Endodermal cell (in vitro differentiated cells): ENCODE results near the gene AP4B1. TPM values are rescaled to one million over a fixed set of nuclear protein-coding genes. Genes with fewer than 3 reads are reported as not detected.

Experiments
- DNase-seq: peaks from one replicate; pipeline ENCODE4 v3.0.0-alpha.2; 2017
- H3K27ac ChIP-seq: 2 replicates; pipeline ENCODE4 v1.5.1; 2013; ENCODE audit warnings: mild to moderate bottlenecking, low read depth, low read length, moderate library complexity
- H3K27me3 ChIP-seq: 2 replicates; pipeline ENCODE4 v1.6.1; 2013; ENCODE audit warnings: mild to moderate bottlenecking, low read length, moderate library complexity; ENCODE audit not compliant: insufficient read depth, control insufficient read depth, poor library complexity, severe bottlenecking
- H3K36me3 ChIP-seq: 2 replicates; pipeline ENCODE4 v1.7.0; 2013; ENCODE audit warnings: mild to moderate bottlenecking, low read length, moderate library complexity; ENCODE audit not compliant: control insufficient read depth, insufficient read depth
- H3K4me1 ChIP-seq: one replicate; pipeline ENCODE4 v1.7.0; 2013; ENCODE audit warnings: low read length; ENCODE audit not compliant: control insufficient read depth, insufficient read depth
- H3K4me3 ChIP-seq: 2 replicates; pipeline ENCODE4 v1.5.1; 2013; ENCODE audit warnings: mild to moderate bottlenecking, low read length, moderate library complexity
- H3K9ac ChIP-seq: 2 replicates; pipeline ENCODE4 v1.6.1; 2013; ENCODE audit warnings: mild to moderate bottlenecking, low read length, moderate library complexity; ENCODE audit not compliant: poor library complexity, severe bottlenecking; ENCODE audit errors: extremely low read depth
- H3K9me3 ChIP-seq: 2 replicates; pipeline ENCODE4 v1.6.1; 2013; ENCODE audit warnings: mild to moderate bottlenecking, low read length, moderate library complexity; ENCODE audit not compliant: control insufficient read depth
- H3K27ac Mint-ChIP-seq: 2 replicates; pipeline ENCODE4 v1.8.0; 2020; ENCODE audit warnings: mixed read lengths
- H3K27me3 Mint-ChIP-seq: 2 replicates; pipeline ENCODE4 v1.8.0; 2021; ENCODE audit warnings: mild to moderate bottlenecking, mixed read lengths; ENCODE audit not compliant: insufficient read depth
- H3K36me3 Mint-ChIP-seq: 2 replicates; pipeline ENCODE4 v1.8.0; 2020; ENCODE audit warnings: low read depth, mixed read lengths
- H3K4me1 Mint-ChIP-seq: 2 replicates; pipeline ENCODE4 v1.8.0; 2020; ENCODE audit warnings: mixed read lengths
- H3K4me3 Mint-ChIP-seq: 2 replicates; pipeline ENCODE4 v1.8.0; 2020; ENCODE audit warnings: mild to moderate bottlenecking, moderate library complexity, mixed read lengths
- H3K9me3 Mint-ChIP-seq: 2 replicates; pipeline ENCODE4 v1.8.0; 2020; ENCODE audit warnings: mild to moderate bottlenecking, mixed read lengths
- CTCF ChIP-seq: fragments of 200-600 bp; sonication (generic); conservative IDR thresholded peaks from 2 replicates; pipeline ENCODE4 v1.5.0; 2021; ENCODE audit warnings: antibody characterized with exemption, mild to moderate bottlenecking
- WGBS, 2 experiments: methylation state at CpG; one replicate each; pipeline versions ENCODE4 v1.1.5 to v1.1.7; 2013; ENCODE audit warnings: missing lambda C conversion rate in 2 of 2, mixed read lengths in 1 of 2; ENCODE audit not compliant: insufficient coverage in 1 of 2, insufficient read length in 1 of 2; 5-methylcytosine and 5-hydroxymethylcytosine counted together
- total RNA-seq, 2 donors: library from RNA; stranded (reverse); fragmentation: NEBNext Ultra II Directional in 1 of 2; extraction: Animal tissue kit (Norgen Biotek cat#: 25700) in 1 of 2; gene quantifications; 2 replicates in 1 of 2; 3 replicates in 1 of 2; pipeline ENCODE4 v1.2.1, GENCODE V29; 2021

AP4B1 gene
- total RNA-seq, 2 donors from 2014 or later = 9.6 to 14.7 TPM

DNA sequence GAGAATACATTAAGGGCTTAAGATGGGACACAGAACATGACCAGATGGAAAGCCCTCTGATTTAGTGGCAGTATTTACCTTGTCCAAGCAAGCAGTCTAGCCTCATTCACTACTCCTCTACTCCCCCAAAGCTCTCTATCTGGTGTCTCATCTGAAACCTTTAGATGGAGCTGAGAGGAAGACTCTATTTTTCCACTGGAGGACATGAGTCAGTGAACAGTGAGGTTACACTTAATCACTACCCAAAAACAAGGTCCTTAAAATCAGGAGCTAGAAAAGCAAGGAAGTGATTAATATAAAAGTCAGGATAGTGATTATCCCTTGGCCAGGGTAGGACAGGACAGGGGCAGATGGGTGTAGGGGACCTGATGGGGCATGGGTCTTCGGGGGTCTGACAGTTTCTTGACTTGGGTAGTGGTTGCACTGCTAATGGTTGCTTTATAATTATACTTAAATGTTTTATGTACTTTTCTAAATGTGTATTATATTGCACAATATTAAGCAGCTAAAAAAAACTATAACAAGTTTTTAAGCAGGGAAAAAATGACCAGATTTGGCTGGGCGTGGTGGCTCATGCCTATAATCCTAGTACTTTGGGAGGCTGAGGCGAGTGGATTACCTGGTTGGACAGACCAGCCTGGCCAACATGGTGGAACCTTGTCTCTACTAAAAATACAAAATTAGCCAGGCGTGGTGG, 36.1 kb downstream of the AP4B1 start:
- no peaks in the 10 kb centered on the region for H3K36me3 ChIP-seq
- TF ChIP-seq CTCF = no peak
- DNase-seq = no peak
- H3K27ac ChIP-seq = no peak overlapping the region
- WGBS, 2 experiments = 81 to 91% methylated on average over 3 to 4 of the region's 4 CpGs
- Mint-ChIP-seq H3K4me1 (no peaks in the 10 kb centered on the region), H3K9me3 (no peaks in the 10 kb centered on the region), H3K36me3 (no peaks in the 10 kb centered on the region), H3K27me3 (no peaks in the 10 kb centered on the region), H3K27ac (no peak overlapping the region), H3K4me3 (no peak overlapping the region)
- H3K4me3 ChIP-seq = no peak overlapping the region
- H3K27me3 ChIP-seq = no peaks in the 10 kb centered on the region
- no peak overlapping the region for H3K9ac ChIP-seq
- no peaks in the 10 kb centered on the region for H3K4me1 ChIP-seq
- no peaks in the 10 kb centered on the region for H3K9me3 ChIP-seq

- Mint-ChIP-seq H3K4me3 (no peak overlapping the region), H3K4me1 (no peaks in the 10 kb centered on the region), H3K36me3 (no peaks in the 10 kb centered on the region), H3K9me3 (no peaks in the 10 kb centered on the region), H3K27ac (no peak overlapping the region), H3K27me3 (no peaks in the 10 kb centered on the region)
- Histone ChIP-seq H3K27me3 (no peaks in the 10 kb centered on the region), H3K4me3 (no peak overlapping the region), H3K9me3 (no peaks in the 10 kb centered on the region), H3K36me3 (no peaks in the 10 kb centered on the region), H3K4me1 (no peaks in the 10 kb centered on the region), H3K9ac (no peak overlapping the region), H3K27ac (no peak overlapping the region)
- 96 to 100% methylated on average over 1 to 5 of the region's 5 CpGs for WGBS, 2 experiments
- no peak for DNase-seq
- TF ChIP-seq CTCF = no peak
Measured at GRCh38 chr1:113861641-113862040, 43.0 kb downstream of the AP4B1 start.

GRCh38 chr1:113860891-113861290, 43.7 kb downstream of the AP4B1 start:
- no peak for TF ChIP-seq CTCF
- no peaks in the 10 kb centered on the region for H3K9me3 Mint-ChIP-seq
- no peak overlapping the region for H3K4me3 Mint-ChIP-seq
- no peaks in the 10 kb centered on the region for H3K27me3 ChIP-seq
- no peak overlapping the region for H3K27ac ChIP-seq
- 91 to 100% methylated on average over 1 to 3 of the region's 3 CpGs for WGBS, 2 experiments
- no peaks in the 10 kb centered on the region for H3K9me3 ChIP-seq
- H3K36me3 Mint-ChIP-seq = no peaks in the 10 kb centered on the region
- H3K27me3 Mint-ChIP-seq = no peaks in the 10 kb centered on the region
- no peak overlapping the region for H3K27ac Mint-ChIP-seq
- H3K36me3 ChIP-seq = no peaks in the 10 kb centered on the region
- no peak for DNase-seq
- H3K4me1 Mint-ChIP-seq = no peaks in the 10 kb centered on the region
- no peak overlapping the region for H3K9ac ChIP-seq
- no peaks in the 10 kb centered on the region for H3K4me1 ChIP-seq
- H3K4me3 ChIP-seq = no peak overlapping the region
